Brain microvascular endothelial cell (primary cell): Measurements from ENCODE around the gene CHN2.
"Not testable (repeated sequence)": the region's sequence is repeated elsewhere in the genome, so short reads cannot be mapped to it uniquely, and the experiment has no call there.

Experiments used
- DNase-seq: peaks from one replicate; pipeline ENCODE4 v3.0.0-alpha.2; 2020
- H3K27ac ChIP-seq: fragments of 250-450 bp; sonication (Bioruptor Pico); 2 replicates; pipeline ENCODE4 v1.5.1; 2020; ENCODE audit warnings: mild to moderate bottlenecking, moderate library complexity
- H3K27me3 ChIP-seq: fragments of 250-450 bp; sonication (Bioruptor Pico); replicated peaks from 2 replicates; pipeline ENCODE4 v1.5.1; 2020; ENCODE audit warnings: mild to moderate bottlenecking
- H3K36me3 ChIP-seq: fragments of 250-450 bp; sonication (Bioruptor Pico); replicated peaks from 2 replicates; pipeline ENCODE4 v1.5.1; 2020; ENCODE audit warnings: mild to moderate bottlenecking
- H3K4me3 ChIP-seq: 2 replicates; pipeline ENCODE4 v1.5.1; 2011; ENCODE audit warnings: low read depth, mild to moderate bottlenecking, control low read depth, low read length, moderate library complexity
- CTCF ChIP-seq: IDR thresholded peaks from 2 replicates; pipeline ENCODE4 v1.5.1; 2011; ENCODE audit warnings: low read depth, mild to moderate bottlenecking, moderate library complexity, low read length, control low read depth, inconsistent platforms; ENCODE audit errors: missing control alignments
- in situ Hi-C: cut with HindIII; loops from 2 replicates; pipeline ENCODE4 v1.10.0; 2017; ENCODE audit warnings: low sequenced_read_pairs, low pct_ligation_motif_present

The CHN2 gene

GRCh38 chr7:29516491-29516890 is 321.9 kb downstream of the CHN2 start:
- no peak for TF ChIP-seq CTCF
- Histone ChIP-seq H3K4me3 (no peak overlapping the region), H3K27ac (no peak overlapping the region), H3K36me3 (no peaks in the 10 kb centered on the region), H3K27me3 (no peaks in the 10 kb centered on the region)
- no peak for DNase-seq
- in situ Hi-C loops: no loop called here

- in situ Hi-C loops: no loop called here
- Histone ChIP-seq H3K36me3 (no peaks in the 10 kb centered on the region), H3K27ac (no peak overlapping the region), H3K4me3 (no peak overlapping the region), H3K27me3 (no peaks in the 10 kb centered on the region)
- DNase-seq: no peak
- TF ChIP-seq CTCF: no peak
These were observed 324.0 kb downstream of the CHN2 start for GRCh38 chr7:29518616-29519015.

GRCh38 chr7:29523728-29524127 is 329.2 kb downstream of the CHN2 start:
- TF ChIP-seq CTCF: no peak
- no peak for DNase-seq
- in situ Hi-C loops: no loop called here
- Histone ChIP-seq H3K4me3 (no peak overlapping the region), H3K27ac (no peak overlapping the region), H3K27me3 (no peaks in the 10 kb centered on the region), H3K36me3 (no peaks in the 10 kb centered on the region)

- H3K27ac ChIP-seq: no peak overlapping the region
- no peak overlapping the region for H3K4me3 ChIP-seq
- H3K36me3 ChIP-seq: no peaks in the 10 kb centered on the region
- no peak for DNase-seq
- TF ChIP-seq CTCF: no peak
- no peaks in the 10 kb centered on the region for H3K27me3 ChIP-seq
- in situ Hi-C loops: no loop called here
These were observed 333.0 kb downstream of the CHN2 start for GRCh38 chr7:29527505-29528108.

GRCh38 chr7:29528526-29528925 is 334.0 kb downstream of the CHN2 start:
- in situ Hi-C loops, H3K36me3 ChIP-seq, H3K27ac ChIP-seq, DNase-seq, H3K27me3 ChIP-seq, H3K4me3 ChIP-seq: not testable (repeated sequence)
